ENCODE measurements around the gene SMIM11. TPM values are rescaled to one million over a fixed set of nuclear protein-coding genes. Genes with fewer than 3 reads are reported as not detected.
"Not testable (repeated sequence)": the region's sequence is repeated elsewhere in the genome, so short reads cannot be mapped to it uniquely, and the experiment has no call there.

The SMIM11 gene
- total RNA-seq, 1 donor from 2014 or later, result 3.9 TPM

DNA sequence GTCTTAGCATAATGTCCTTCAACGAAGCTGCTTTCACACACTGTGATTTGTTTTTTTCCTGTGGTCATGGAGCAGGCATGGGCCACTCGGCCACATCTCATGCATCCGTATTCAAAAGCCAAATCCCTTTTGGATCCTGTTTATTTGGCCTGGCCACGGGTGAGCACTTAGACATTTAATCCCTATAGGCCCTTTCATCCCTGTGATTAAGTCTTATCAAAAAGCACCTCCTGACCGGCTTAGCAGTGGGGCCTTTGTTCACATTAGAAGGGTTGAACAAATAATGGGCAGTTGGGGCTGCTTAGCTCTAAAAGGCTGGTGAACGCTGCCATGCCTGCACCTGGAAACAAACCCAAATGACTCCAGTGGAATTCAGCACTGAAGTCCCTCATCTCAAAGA, 9.5 kb upstream of the SMIM11 start:
- Mint-ChIP-seq H3K4me3 (ENCODE audit: unreplicated experiment) (no peak overlapping the region), H3K27ac (ENCODE audit: unreplicated experiment) (no peak overlapping the region), H3K9me3 (ENCODE audit: unreplicated experiment) (no peaks in the 10 kb centered on the region), H3K36me3 (ENCODE audit: unreplicated experiment) (no peaks in the 10 kb centered on the region), H3K4me1 (ENCODE audit: unreplicated experiment) (peaks cover 16% of the 10 kb centered on the region), H3K27me3 (ENCODE audit: unreplicated experiment) (peaks cover 15% of the 10 kb centered on the region)
- TF ChIP-seq CTCF (IDR thresholded peaks at IDR 0.05), result no peak
- DNase-seq (ENCODE audit: extremely low spot score, unreplicated experiment), result peak; percentile 38

- DNase-seq (ENCODE audit: extremely low spot score, unreplicated experiment), result peak; percentile 85
- peak; percentile 83 for TF ChIP-seq CTCF (IDR thresholded peaks at IDR 0.05)
- H3K27me3 Mint-ChIP-seq (ENCODE audit: unreplicated experiment), result peaks cover 17% of the 10 kb centered on the region
- peaks cover 13% of the 10 kb centered on the region for H3K4me1 Mint-ChIP-seq (ENCODE audit: unreplicated experiment)
- peak overlapping the region; percentile 61 for H3K27ac Mint-ChIP-seq (ENCODE audit: unreplicated experiment)
- H3K36me3 Mint-ChIP-seq (ENCODE audit: unreplicated experiment), result no peaks in the 10 kb centered on the region
- H3K9me3 Mint-ChIP-seq (ENCODE audit: unreplicated experiment), result no peaks in the 10 kb centered on the region
- no peak overlapping the region for H3K4me3 Mint-ChIP-seq (ENCODE audit: unreplicated experiment)
Measured at GRCh38 chr21:34367320-34367935, 7.9 kb upstream of the SMIM11 start.

GRCh38 chr21:34369741-34370140, 5.6 kb upstream of the SMIM11 start:
- Mint-ChIP-seq H3K9me3 (ENCODE audit: unreplicated experiment) (no peaks in the 10 kb centered on the region), H3K27ac (ENCODE audit: unreplicated experiment) (no peak overlapping the region), H3K36me3 (ENCODE audit: unreplicated experiment) (no peaks in the 10 kb centered on the region), H3K4me3 (ENCODE audit: unreplicated experiment) (no peak overlapping the region), H3K4me1 (ENCODE audit: unreplicated experiment) (peaks cover 13% of the 10 kb centered on the region), H3K27me3 (ENCODE audit: unreplicated experiment) (peaks cover 17% of the 10 kb centered on the region)
- no peak for TF ChIP-seq CTCF (IDR thresholded peaks at IDR 0.05)
- DNase-seq (ENCODE audit: extremely low spot score, unreplicated experiment), result no peak

DNA sequence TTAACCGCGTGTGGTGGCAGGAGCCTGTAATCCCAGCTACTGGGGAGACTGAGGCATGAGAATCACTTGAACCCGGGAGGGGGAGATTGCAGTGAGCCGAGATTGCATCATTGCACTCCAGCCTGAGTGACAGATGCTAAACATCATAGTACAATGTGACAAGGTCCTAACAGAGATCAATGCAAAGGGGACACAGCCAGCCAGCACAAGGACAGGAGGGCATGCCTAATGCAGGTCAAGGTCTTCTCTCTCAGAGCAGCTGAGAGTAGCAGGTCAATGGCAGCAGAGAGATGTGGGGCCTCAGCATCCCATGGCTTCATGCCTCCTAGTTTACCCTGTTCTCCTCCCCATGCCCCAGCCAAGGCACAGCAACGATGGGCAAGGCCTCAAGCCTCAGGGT, 3.0 kb upstream of the SMIM11 start:
- Mint-ChIP-seq H3K27me3 (ENCODE audit: unreplicated experiment) (peaks cover 17% of the 10 kb centered on the region), H3K4me3 (ENCODE audit: unreplicated experiment) (no peak overlapping the region), H3K4me1 (ENCODE audit: unreplicated experiment) (peaks cover 6% of the 10 kb centered on the region), H3K36me3 (ENCODE audit: unreplicated experiment) (no peaks in the 10 kb centered on the region), H3K9me3 (ENCODE audit: unreplicated experiment) (no peaks in the 10 kb centered on the region), H3K27ac (ENCODE audit: unreplicated experiment) (no peak overlapping the region)
- no peak for TF ChIP-seq CTCF (IDR thresholded peaks at IDR 0.05)
- peak; percentile 34 for DNase-seq (ENCODE audit: extremely low spot score, unreplicated experiment)

- not testable (repeated sequence) for H3K4me3 Mint-ChIP-seq (ENCODE audit: unreplicated experiment); H3K27me3 Mint-ChIP-seq (ENCODE audit: unreplicated experiment); H3K9me3 Mint-ChIP-seq (ENCODE audit: unreplicated experiment); H3K4me1 Mint-ChIP-seq (ENCODE audit: unreplicated experiment); H3K36me3 Mint-ChIP-seq (ENCODE audit: unreplicated experiment); H3K27ac Mint-ChIP-seq (ENCODE audit: unreplicated experiment); DNase-seq (ENCODE audit: extremely low spot score, unreplicated experiment)
Measured at GRCh38 chr21:34374462-34374861, 845 bp upstream of the SMIM11 start.

DNA sequence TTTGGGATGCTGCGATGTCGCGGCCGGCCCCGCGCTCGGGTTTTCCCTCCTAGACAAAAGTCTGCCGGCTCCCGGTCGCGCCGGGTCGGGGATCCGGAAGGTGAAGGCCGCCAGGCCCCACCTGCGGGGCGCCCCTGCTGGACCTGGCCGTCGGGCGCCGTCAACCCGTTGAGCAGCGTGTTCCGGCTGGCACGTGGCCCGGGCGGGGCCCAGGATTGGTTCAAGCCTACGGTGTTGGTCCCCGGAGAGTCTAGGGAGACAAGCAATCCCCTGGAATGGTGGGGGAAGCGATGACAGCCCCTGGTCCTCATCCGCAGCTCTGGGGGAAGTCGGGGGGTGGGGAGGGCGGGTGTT, 289 bp downstream of the SMIM11 start:
- not testable (repeated sequence) for DNase-seq (ENCODE audit: extremely low spot score, unreplicated experiment); H3K4me1 Mint-ChIP-seq (ENCODE audit: unreplicated experiment); H3K4me3 Mint-ChIP-seq (ENCODE audit: unreplicated experiment); H3K27ac Mint-ChIP-seq (ENCODE audit: unreplicated experiment); H3K27me3 Mint-ChIP-seq (ENCODE audit: unreplicated experiment); H3K9me3 Mint-ChIP-seq (ENCODE audit: unreplicated experiment); H3K36me3 Mint-ChIP-seq (ENCODE audit: unreplicated experiment)

DNA sequence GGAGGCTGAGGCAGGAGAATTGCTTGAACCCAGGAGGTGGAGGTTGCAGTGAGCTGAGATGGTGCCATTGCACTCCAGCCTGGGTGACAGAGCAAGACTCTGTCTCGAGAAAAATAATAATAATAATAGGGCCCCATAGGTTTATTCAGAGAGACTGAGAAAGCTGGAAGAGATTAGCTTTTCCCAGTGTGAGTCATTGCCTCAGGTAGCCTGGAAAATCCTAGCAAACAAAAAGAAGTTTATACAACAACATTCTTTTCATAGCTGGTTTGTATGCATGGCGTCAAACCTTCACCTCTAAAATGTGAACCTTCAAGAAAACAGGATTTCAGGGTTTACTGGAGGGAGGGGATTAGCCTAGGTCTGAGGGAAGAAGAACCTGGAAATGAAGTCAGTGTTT, 7.8 kb downstream of the SMIM11 start:
- not testable (repeated sequence) for H3K4me1 Mint-ChIP-seq (ENCODE audit: unreplicated experiment); H3K4me3 Mint-ChIP-seq (ENCODE audit: unreplicated experiment); H3K9me3 Mint-ChIP-seq (ENCODE audit: unreplicated experiment); H3K36me3 Mint-ChIP-seq (ENCODE audit: unreplicated experiment); DNase-seq (ENCODE audit: extremely low spot score, unreplicated experiment); H3K27me3 Mint-ChIP-seq (ENCODE audit: unreplicated experiment); H3K27ac Mint-ChIP-seq (ENCODE audit: unreplicated experiment)

DNA sequence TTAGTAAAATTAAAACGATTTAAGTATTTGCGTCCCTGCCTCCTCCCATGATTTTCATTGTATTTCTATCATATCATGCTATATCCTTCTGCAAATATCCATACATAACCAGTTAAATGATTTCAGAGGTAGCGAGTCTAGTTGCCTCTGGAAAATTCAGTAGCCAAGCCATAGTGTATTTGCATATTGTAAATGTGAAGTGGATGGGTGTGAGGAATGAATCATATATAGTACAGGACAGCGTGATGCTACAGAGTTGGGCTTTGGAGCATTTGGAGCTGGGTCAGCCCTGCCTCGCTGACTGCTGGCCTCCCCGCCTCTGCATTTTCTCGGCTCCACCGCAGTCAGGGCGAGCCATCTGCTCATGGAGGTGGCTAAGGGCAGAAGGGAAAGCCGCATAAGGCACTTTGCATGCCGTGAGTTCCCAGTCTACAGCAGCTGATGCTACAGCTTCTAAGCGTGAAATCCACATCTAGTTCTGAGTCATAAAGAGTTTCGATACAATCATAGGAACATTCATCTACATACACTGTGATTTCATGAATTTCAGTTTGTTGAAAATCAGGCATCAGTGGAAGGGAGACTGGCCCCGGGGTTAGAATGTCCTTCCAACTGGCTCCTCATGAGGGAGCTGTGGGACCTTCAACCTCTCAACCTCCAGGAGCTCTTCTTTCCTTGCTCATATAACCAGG, 8.6 kb downstream of the SMIM11 start:
- not testable (repeated sequence) for H3K4me1 Mint-ChIP-seq (ENCODE audit: unreplicated experiment); DNase-seq (ENCODE audit: extremely low spot score, unreplicated experiment); H3K9me3 Mint-ChIP-seq (ENCODE audit: unreplicated experiment); H3K27me3 Mint-ChIP-seq (ENCODE audit: unreplicated experiment); H3K36me3 Mint-ChIP-seq (ENCODE audit: unreplicated experiment); H3K4me3 Mint-ChIP-seq (ENCODE audit: unreplicated experiment); H3K27ac Mint-ChIP-seq (ENCODE audit: unreplicated experiment)

GRCh38 chr21:34400522-34400921, 25.2 kb downstream of the SMIM11 start:
- not testable (repeated sequence) for H3K27ac Mint-ChIP-seq (ENCODE audit: unreplicated experiment); DNase-seq (ENCODE audit: extremely low spot score, unreplicated experiment)

More at GRCh38 chr21:34400522-34400921, 25.2 kb downstream of the SMIM11 start:
- not testable (repeated sequence) for H3K4me1 Mint-ChIP-seq (ENCODE audit: unreplicated experiment); H3K27me3 Mint-ChIP-seq (ENCODE audit: unreplicated experiment); H3K4me3 Mint-ChIP-seq (ENCODE audit: unreplicated experiment); H3K9me3 Mint-ChIP-seq (ENCODE audit: unreplicated experiment); H3K36me3 Mint-ChIP-seq (ENCODE audit: unreplicated experiment)
